Activated T-cell treated with anti-CD3 and anti-CD28 coated beads for 24 hours (primary cell): ENCODE results near the gene CRKL.
A peak's percentile ranks its signal among the peaks of the same experiment; 100 is the strongest.

ENCODE experiments used
- DNase-seq: peaks from one replicate; pipeline ENCODE4 v3.0.0-alpha.2; 2020; ENCODE audit warnings: low read depth

Gene CRKL

GRCh38 chr22:20997536-20998257 is 80.5 kb downstream of the CRKL start:
- no peak for DNase-seq

GRCh38 chr22:20998411-20999336 is 81.5 kb downstream of the CRKL start:
- no peak for DNase-seq

DNA sequence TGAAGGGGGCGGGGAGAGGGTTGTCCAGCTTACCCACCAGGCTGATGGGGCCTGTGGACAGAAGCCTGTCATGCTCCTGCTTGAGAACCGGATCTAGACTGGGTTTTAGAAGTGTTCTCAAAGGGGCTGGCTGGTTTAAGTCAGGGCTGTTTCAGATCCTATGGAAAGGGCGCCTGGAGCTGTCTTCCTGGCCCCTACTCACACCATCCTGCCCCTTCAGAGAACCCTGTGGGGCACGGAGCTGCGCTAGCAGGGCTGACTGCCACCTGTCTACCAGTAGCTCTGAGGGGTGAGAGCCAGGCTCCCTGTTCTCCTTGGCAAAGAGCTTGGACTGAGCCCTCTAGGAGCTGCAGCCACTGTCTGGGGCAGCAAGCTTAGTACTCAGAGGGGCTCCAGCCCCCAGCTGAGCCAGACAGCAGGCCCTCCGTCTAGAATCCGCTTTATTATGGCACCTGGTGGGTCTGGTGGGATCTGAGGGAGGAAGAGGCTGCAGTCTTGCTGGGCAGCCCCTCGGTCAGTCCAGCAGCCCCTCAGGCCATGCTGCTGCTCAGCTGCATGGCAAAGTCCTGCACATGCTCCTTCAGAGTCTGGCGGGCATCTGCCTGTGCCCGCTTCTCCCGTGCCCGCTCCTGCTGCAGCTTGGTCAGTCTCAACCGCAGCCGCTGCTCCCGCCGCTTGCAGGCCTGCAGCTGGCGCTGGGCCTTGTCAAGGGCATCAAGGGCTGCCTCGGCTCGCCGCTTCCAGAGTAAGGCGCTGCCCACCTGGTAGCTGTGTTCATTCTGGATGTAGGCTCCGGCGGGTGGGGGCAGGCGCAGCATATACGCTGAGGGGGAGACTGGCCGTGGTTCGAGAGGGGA is 82.4 kb downstream of the CRKL start:
- DNase-seq, result no peak

- no peak for DNase-seq
Measured at GRCh38 chr22:21000207-21000986, 83.2 kb downstream of the CRKL start.

- DNase-seq, result no peak
Measured at GRCh38 chr22:21000987-21001600, 83.9 kb downstream of the CRKL start.

DNA sequence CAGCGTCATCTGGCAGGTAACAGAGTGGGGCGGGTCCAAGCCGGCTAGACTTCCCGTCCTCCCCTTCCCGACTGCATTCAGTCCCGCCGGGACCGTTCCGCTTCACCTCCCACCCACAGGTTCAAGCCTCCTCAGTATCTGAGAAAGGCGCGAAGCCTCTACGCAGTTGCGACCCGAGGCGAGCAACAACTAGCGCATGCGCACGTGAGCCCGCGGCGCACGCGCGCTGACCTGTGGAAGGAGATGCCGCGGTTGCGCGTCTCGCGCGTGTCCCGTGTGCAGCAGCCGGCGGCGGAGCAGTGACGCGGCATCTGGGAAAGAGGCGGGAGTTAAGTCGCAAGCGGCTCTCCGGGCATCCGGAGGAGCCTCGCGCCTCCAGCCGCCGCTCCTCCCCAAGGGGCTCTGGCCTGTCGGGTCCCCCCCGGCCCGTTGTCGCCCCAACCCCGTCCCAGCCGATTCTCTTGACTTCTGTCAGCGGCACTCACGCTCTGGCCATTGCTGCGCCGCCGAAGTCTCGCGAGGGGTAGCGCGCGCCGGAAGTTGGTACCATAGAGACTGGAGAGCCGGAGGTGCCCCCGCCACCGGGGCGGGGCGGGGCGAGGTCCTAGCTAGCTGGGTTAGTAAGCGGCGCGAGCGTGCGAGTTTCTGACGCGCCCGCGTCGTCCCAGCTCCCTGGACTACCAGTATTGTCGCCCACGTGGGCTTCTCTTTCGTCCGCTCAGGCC is 84.6 kb downstream of the CRKL start, which contains the start of gene THAP7:
Gene THAP7, minus strand, starts transcription at position 518 of the 725 bp plus-strand sequence. Its CDS starts 207 bp downstream, at position 311.
- DNase-seq, result peak; percentile 95
